Measurements from ENCODE around the gene WWOX.

WWOX gene

DNA sequence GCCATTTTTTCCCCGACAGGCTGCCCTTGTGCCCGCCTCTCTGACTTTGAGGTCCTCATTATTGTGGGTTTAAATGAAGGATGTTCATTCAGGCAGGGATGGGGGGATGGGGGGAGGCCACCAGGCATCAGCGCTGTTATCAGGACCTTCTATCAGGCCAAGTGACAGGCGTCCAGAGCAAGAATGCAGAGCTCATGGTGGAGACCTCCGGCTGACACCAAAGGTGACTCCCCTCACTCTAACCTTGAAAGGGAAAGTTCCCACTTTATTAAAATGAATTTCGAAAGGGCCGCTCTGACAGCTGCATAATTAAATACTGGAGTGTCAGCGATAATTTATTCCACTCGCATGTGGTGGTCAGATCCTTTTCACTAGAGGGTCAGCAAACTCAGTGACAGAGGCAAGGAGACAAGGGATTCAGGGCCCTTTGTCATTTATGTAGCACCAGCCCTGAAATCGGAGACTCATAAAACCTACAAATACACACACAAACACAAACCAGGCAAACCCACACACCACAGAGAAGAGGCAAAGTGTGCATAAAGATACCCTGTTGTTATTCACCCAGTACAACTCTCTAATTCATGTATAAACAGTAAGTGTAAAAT lies 1065.0 kb downstream of the WWOX start:
- DNase-seq: no peak

DNA sequence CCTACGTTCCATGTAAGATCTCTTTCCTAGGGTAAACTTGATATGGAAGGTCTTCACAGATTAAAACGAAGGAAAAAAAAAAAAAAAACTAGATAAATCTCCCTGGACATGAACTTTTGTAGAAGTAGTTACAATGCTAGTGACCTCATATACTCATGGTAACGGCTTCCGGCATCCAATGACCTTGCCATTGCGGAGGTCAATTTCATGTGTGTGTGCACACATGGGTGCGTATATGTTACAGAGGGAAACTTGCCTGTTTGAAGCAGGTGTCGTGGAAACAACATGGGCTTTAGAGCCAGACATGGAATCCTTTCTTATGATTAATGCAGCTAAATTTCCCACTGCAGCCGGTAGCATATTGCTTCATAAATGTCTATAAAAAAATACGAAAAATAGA lies 1065.6 kb downstream of the WWOX start:
- DNase-seq: no peak

DNA sequence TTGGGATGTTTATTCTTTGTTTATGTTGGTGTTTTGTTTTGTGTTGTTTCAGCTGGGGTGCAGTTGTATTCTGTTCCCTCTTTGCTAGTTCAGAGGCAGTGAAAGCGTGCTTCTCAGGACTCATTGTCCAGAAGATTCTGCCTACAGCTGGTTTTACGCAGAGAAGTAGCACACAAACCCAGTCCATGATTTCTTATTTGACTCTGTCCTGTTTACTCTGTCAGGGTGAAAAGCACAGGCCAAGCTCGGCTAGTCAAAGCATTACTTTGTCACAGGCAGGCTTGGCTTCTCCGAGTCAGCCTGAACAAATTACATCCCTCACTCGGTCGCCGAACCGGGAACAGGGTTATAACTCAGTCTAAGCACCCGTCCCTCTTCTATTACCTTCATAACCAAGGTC lies 1066.1 kb downstream of the WWOX start:
- no peak for DNase-seq

DNA sequence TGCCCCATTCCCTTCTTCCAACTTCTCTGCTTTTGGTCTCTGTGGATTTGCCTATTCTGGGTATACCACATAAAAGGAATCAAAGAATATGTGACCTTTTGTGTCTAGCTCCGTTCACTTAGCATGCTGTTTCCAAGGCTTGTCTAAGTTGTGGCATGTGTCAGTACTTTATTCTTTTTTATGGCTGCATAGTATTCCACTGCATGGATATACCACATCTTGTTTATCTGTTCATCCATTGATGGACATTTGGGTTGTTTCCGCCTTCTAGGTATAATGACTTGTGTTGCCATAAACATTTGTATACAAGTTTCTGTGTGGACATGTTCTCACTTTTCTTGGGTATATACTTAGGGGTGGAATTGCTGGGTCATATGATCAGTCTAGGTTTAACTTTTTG lies 1068.4 kb downstream of the WWOX start:
- DNase-seq: no peak

DNA sequence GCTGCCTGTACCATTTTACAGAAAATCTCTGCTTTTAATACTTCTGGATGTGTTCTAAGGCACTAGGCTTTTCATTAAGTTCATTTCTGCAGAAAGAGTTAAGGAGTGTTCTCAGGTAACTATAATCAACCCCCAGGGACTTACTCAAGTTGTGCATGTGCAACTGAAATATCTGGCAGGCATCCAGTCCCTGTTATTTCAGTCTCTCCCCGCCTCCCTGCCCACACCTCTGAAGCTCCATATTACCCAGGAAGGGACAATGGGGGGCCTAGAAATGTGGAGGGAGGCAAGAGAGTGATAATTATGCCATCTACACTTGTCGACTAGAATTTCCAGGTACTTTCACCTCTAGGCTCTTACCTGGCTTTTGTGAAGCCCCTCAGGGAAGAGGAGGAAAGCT lies 1068.9 kb downstream of the WWOX start:
- DNase-seq: no peak

DNA sequence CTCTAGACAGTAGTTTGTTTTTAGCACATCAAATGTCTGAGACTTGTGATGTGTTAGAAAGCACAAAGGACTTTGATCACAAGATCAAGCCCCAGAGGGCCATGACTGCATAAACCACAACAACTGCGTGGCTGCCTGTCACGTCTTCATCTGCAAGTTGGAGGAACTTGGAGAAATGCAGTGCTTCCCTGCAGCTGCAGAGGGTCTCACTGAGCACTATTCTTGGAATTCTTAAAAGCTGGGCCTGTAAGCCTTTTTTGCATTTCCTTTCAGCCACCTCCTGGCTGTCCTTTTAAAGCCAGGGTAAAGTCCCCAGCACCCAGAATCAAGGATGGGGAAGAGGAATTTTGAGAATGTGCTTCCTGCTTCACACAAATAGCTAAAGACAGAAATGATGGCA lies 1069.8 kb downstream of the WWOX start:
- peak; percentile 88 to 93 for DNase-seq

DNA sequence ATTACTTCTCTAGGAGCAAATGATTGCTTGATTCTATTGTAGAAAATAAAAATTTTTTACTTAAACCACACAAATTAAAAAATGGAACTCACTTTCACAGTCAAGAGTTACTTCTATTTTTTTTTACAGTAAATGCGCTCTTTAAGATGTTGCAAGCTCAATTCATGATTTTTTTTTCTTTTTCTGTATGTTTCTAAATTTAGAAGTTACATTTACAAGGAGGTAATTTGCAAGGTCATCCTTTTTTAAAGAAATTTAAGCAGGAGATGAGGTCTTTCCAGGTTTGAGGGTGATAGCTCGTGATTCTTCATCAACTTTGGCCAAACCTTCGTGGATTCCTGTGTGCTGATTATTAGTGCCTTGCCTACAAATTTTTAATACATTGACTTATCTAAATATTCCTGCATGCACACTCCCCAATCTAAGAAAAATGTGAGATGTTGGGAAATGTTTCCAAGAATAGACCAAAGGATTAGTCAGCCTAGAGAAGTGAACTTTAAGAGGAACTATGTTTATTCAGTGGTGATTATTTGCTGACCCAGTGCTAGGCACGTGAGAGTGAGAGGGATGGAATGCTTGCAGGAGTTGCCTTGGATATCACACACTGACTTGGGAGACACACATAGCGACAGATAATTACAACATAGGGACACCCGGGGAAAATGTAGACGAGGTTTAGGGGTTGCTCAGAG lies 1071.2 kb downstream of the WWOX start:
- DNase-seq: peak; percentile 94 to 96

DNA sequence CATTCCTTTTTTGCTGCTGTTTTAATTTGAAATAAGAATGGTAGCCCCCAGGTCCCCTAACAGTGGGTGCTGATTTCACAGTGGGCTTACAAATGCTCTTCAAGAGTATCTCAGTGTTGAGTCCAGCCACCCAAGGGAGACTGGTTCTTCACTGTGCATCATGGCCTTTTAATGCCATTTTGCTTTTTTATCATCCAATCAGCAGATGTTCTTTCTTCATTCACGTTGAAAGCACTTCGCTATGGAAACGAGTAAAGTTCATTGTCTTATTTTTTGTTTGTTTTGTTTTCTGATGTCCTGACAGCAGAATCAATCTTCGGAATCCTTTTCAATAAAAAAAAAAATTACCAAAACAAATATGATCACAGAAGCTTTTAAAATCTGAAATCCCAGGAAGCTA lies 1072.0 kb downstream of the WWOX start:
- DNase-seq: no peak

DNA sequence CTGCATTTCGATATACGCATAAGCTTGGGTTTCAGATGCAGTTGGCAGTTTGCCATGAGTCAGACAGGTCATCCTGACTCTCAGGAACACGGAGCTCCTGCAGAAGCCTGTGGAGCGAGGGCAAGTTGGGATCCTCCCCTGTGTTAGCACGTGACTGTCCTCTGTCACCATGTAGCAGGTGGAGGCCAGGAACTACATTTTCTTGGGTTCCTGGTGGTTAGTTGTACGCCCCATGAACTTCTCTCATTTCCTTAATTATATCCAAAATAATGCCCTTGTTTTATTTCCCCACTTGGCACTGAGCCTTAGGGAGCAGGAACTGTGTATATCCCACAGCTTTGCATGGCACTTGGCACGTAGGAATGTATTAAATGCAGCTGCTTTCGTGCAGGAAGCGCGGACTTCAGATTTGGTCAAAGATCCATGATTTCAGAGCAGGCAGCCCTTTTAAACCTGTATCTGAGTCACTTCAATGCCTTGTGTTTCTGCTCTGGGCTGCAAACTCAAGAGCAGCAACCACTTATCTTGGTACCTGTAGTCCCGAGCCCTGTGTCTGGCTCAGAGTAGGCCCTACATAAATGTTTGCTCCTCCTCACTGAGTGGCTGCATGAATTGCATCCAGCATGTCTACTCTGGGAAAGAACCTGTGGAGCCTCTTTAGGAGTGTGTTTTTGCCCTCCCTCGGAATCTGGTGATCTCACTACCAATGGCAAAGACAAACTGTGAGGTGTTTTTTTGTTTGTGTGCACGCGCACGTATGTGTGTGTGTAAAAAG lies 1072.7 kb downstream of the WWOX start:
- no peak for DNase-seq

DNA sequence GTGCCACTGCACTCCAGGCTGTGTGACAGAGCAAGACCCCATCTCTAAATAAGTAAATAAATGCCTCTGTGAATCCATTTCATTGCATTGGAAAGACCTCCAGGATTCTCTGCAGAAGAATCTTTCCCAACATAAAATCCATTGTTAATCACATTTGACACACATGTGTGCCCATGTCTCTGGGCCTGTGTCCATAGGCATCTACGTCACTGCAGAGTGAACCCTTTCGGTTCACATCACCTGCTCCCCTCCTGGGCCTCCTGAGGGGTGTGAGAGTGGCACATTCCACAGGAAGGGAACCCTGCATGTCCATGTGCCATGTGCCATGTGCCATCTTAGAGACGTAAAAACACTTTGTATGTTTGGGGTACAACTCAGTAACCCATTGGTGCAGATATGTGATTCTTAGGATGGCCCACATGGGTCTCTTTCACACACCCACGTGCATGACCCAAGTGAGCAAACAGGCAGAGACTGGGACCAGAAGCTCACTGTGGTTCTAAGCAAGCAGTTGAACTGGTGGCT lies 1073.6 kb downstream of the WWOX start:
- DNase-seq: no peak

DNA sequence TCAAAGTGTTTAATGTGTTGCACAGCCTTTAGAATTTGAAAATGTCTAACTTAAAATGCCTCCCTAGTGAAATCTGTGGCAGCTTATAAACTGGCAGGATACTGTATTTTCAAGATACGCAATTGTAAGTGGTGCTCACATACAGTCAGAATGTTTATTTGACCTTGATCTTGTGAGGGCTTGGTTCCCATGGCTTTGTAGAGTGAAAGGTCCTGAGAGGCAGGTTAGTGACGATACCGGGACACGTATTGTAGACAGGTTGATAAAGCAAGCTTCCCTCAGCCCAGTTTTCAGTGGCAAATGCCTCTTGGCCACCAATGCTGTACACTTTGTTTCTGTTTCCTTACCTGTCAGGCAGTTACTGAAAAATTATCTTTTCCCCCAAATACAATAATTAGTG lies 1074.5 kb downstream of the WWOX start:
- DNase-seq: no peak

DNA sequence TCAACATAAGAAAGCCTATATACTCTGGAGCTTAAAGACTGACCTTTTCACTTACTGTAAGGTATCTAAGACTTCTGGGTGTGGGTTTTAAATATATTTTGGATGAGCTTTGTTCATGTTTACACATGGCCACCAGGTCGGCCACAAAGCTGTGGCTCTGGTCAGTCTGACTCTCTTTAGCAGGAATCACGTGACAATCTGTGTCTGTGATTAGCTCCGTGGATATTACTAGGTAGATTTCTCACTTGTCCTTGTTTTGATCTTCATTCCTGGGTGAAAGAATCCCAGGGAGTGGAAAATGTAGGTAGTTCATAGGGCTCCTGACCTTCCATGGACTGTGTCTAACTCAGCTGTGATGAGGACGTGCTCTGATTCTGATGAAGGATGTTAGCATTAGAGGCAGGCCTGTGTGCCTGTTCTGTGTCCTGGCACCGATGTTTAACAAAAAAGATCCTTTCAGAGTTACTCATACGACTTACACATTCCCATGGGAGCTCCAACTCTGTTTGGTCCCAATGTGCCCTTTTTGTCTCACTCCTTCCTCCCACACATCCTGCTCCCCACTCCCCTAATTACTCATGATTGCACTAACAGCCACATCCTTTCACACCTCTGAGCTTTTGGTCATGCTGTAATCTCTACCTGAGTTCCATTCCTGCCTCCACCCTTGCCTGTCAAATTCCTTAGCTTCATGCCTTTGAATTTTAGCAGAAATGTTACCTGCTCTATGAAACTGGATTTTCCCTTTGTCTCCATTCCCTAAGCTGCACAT lies 1076.0 kb downstream of the WWOX start:
- no peak for DNase-seq

DNA sequence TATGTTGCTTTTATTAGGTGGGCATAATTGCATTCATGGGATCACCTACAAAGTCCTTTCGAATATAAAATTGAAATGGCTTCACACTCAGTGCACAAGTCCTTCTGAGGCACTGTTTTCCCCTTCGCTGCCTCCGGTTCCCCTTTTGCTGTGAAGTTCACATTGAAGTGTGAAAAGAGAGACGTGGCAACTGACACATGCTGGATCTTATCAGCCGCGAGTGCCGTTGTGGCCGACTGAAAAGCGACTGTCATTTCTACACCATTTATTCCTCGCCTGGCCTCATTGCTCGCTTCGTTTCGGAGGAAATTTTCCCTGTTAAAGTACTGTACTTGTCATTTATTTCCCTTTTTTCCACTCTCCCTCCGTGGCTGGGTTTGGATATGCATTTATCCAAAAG lies 1077.6 kb downstream of the WWOX start:
- DNase-seq: peak in 1 of 2 donors; percentile 42

DNA sequence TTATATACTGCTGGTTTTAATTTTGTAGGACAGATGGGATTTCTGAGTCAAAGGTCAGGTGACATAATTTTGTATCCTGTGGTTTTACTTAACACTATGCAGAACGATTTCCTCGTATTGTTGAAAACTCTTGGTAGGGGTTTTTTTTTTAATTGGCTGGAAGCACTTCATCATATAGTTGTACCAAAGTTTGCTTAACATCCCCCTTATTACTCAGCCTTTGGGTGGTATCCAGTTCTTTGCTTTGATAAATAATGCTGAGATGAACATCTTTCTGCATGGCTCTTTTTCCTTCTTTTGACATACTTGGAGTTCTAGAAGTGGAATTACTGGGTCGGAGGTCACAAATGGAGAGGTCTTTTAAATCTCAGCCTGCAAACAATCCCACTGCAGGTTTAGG lies 1082.0 kb downstream of the WWOX start:
- no peak for DNase-seq

DNA sequence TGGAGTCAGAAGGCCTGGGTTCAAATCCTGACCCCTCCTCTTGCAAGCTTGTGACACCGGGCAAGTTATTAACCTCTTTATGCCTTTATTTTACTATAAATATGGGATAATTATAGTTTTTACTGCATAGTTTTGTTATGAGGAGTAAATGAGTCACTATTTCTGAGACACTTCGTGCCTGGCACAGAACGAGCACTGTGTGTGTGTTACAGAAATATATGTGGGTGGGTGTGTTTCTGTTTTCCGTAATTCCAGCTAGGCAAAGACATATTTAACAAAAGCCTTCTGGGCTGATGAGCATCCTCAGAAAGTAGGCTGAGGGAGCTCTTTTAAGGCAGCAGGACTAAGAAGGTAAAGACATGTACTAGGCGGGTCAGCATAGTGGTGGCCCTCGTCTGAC lies 1083.2 kb downstream of the WWOX start:
- no peak for DNase-seq

DNA sequence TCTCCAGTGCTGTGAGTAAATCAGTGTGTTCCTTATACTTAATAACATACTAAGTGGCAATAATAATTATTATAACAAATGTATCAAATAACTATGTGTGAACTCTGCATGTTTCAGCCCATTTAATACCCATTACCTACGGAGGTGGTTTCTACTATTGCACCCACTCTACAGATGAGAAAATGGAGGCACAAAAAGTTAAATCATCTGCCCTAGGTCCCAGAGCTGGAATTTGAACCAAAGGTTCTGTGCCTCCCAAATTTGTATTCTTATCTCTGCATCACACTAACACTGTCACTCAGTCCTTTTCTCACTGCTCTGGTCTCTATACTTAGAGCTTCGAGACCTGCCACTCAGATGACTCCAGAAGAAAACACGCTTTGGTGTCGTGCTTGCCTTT lies 1084.1 kb downstream of the WWOX start:
- DNase-seq: no peak

DNA sequence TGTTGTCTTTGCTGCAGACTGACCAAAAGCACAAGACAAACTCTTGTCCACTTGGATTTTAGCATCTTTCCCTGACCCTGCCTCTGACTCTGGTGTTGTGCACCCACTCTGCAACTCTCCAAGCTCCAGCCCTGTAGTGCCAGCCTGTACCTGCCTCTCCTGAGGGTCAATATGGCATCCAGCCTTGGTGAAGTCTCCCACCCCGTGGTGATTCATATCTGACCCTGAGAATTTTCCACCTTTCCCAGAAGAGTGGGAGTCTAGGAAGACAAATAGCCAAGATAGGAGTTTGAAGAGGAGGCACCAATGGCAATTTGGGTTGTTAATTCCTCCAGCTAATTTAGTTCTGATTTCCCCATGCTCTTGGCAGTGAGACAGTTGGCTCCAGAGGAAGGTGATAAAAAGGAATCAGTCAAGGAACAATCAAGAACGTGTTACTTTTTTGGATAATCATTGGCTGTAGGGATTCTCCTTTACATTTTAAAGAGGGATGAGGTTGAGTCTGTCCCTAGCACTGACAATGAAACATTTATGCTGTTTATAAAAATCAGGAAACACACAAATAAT lies 1085.1 kb downstream of the WWOX start:
- DNase-seq: no peak

DNA sequence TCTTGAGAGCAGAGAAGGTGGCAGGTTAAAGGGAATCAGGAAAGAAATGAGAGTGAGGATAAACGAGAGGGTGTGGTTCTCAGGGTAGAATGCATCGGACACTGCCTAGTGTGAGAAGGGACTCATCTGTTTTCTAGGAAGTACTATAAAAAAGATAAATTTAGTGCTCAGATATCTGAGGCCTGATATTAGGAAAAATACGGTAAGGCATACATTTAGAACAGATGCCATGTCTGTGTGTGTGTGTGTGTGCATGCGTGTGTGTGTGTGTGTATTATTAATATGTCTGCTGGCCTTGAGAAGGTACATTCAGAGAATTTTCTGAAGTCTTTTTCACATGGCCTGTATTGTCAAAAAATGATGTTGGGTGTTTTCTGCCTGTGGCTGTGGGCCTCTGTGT lies 1086.3 kb downstream of the WWOX start:
- DNase-seq: no peak

DNA sequence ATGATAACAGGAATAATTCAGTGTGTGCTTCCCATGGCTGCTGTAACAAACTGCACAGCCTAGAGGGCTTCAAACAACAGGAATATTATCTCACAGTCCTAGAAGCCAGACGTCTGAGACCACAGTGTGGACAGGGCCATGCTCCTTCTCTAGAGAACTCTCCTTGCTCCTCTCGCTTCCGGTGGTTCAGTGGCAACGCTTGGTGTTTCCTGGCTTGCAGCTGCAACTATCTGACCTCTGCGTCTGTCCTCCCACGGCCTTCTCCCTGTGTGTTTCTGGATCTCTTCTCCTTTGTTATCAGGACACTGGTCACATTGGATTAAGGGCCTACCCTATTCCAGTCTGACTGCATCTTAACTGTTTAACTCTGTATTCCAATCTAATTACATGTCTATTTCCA lies 1086.7 kb downstream of the WWOX start:
- DNase-seq: peak in 1 of 2 donors; percentile 32

DNA sequence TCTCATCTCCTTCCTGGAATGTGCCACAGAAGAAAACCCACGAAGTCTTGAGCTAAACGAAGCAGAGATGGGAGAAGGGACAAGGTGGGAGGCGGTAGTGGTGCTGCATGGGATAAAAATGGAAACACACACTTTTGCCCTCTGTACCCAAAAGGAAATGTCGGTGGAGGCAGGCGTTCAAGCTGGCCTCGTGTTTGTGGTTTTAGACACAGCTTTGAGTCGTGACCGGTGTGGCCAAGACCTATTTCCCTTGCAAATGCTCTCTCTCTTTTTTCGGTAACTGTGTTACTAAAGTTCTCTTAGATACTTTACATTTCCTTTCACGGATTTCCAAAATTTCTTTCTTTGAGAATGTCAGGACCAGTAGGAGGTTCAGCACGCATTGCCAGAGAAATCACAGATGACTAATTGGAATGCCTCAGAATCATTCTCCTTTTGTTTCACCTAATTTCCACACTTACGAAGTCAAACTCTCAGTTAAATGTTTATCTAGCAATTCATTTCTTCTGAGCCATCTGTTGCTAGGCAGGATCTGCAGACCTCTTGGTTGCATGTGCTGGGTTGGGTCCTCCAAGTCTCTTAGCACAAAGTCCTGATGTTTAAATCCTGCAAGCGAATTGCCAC lies 1088.8 kb downstream of the WWOX start:
- peak in 1 of 2 donors; percentile 11 for DNase-seq

DNA sequence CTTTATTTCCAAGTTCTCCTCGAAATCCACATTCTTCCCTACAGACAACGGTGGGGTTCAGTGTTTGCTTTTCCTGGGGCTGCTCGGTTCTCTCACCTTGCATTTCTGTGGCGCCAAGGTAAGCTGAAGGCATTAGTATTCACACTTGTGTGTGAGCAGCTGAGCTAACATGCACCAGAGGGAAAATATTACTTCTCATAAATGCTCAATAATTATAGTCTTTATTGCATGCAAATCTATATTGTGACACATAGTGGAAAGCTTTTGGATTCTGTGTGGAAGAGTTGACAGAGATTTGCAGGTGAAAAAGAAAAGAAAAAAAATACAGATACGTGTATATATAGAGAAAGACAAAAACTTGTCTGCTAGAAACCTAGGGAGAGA lies 1089.3 kb downstream of the WWOX start:
- DNase-seq: no peak

DNA sequence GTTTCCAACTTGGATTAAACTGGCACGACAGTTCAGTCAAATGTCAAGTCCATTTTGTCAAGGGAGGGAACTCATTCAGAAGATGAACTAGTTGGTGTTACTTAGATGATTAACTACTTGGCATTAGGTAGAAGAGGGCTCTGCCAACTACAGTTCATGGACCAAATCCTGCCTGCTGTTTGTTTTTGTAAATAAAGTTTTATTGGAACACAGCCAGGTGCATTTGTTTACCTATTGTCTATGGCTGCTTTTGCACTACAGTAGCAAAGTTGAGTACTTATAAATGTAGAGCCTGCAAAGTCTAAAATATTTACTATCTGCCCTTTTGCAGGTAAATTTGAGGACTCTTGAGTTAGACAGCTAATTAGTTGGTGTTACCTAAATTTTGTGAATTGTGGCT lies 1091.1 kb downstream of the WWOX start:
- DNase-seq: no peak
